Measurements from ENCODE around the gene GPC5.
A peak's percentile ranks its signal among the peaks of the same experiment; 100 is the strongest.

The GPC5 gene

GRCh38 chr13:91459485-91459884, 61.1 kb downstream of the GPC5 start:
- DNase-seq (ENCODE audit: low read depth): no peak
- H3K4me3 ChIP-seq (ENCODE audit: low read depth, low read length): no peak overlapping the region
- TF ChIP-seq CTCF (conservative IDR thresholded peaks at IDR 0.05; ENCODE audit: low read depth, low read length): no peak

GRCh38 chr13:91464336-91464735, 65.9 kb downstream of the GPC5 start:
- no peak for TF ChIP-seq CTCF (conservative IDR thresholded peaks at IDR 0.05; ENCODE audit: low read depth, low read length)
- DNase-seq (ENCODE audit: low read depth): no peak
- H3K4me3 ChIP-seq (ENCODE audit: low read depth, low read length): no peak overlapping the region

- no peak for TF ChIP-seq CTCF (conservative IDR thresholded peaks at IDR 0.05; ENCODE audit: low read depth, low read length)
- DNase-seq (ENCODE audit: low read depth): no peak
- H3K4me3 ChIP-seq (ENCODE audit: low read depth, low read length): no peak overlapping the region
Measured at GRCh38 chr13:91467236-91467635, 68.8 kb downstream of the GPC5 start.

- DNase-seq (ENCODE audit: low read depth): no peak
- no peak for TF ChIP-seq CTCF (conservative IDR thresholded peaks at IDR 0.05; ENCODE audit: low read depth, low read length)
- H3K4me3 ChIP-seq (ENCODE audit: low read depth, low read length): no peak overlapping the region
Measured at GRCh38 chr13:91468301-91468700, 69.9 kb downstream of the GPC5 start.

- no peak for DNase-seq (ENCODE audit: low read depth)
- no peak for TF ChIP-seq CTCF (conservative IDR thresholded peaks at IDR 0.05; ENCODE audit: low read depth, low read length)
- H3K4me3 ChIP-seq (ENCODE audit: low read depth, low read length): no peak overlapping the region
Measured at GRCh38 chr13:91470084-91470621, 71.7 kb downstream of the GPC5 start.

- DNase-seq (ENCODE audit: low read depth): no peak
- H3K4me3 ChIP-seq (ENCODE audit: low read depth, low read length): no peak overlapping the region
- no peak for TF ChIP-seq CTCF (conservative IDR thresholded peaks at IDR 0.05; ENCODE audit: low read depth, low read length)
Measured at GRCh38 chr13:91470681-91471080, 72.3 kb downstream of the GPC5 start.

- DNase-seq (ENCODE audit: low read depth): peak; percentile 13
- TF ChIP-seq CTCF (conservative IDR thresholded peaks at IDR 0.05; ENCODE audit: low read depth, low read length): no peak
- H3K4me3 ChIP-seq (ENCODE audit: low read depth, low read length): no peak overlapping the region
Measured at GRCh38 chr13:91482427-91482826, 84.0 kb downstream of the GPC5 start.

Measured in choroid plexus epithelial cell (primary cell).